ENCODE measurements around the gene DYNC1I1.
A peak's percentile ranks its signal among the peaks of the same experiment; 100 is the strongest.
"Not testable (repeated sequence)": the region's sequence is repeated elsewhere in the genome, so short reads cannot be mapped to it uniquely, and the experiment has no call there.

DYNC1I1 gene

DNA sequence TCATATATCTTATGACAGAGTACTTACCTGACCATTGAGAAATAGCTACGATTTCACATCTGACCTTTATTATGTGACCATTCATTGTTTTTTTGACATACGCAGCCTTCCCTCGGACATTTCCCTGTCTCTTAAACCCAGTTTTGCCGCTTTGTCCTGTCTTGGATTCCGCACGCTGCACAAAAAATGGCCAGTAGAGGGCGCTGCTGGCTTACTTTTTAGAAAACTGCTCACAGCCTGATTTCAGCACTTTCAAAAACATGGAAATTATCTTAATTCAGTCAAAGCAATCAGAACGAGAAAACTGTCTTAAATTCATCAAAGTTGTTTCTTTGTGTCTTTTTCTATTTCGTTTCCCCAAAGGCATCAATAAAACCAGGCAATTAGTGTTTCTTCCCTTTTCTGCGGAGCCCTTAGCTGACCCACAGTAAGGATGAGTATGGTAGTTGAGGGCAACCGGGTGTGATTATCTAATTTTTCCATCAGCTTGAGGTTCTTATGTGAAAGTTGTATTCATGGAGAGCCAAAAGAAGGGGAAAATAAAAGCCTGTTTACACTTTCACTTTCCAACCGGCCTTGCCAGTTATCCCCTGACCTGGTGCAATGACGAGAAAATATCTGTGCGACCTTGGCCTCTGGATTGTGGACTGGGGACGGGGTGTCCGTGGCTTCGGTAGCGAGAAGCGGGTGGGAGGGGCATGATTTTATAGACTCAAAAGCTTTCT lies 144.4 kb downstream of the DYNC1I1 start:
- peak; percentile 75 to 77 for DNase-seq

DNA sequence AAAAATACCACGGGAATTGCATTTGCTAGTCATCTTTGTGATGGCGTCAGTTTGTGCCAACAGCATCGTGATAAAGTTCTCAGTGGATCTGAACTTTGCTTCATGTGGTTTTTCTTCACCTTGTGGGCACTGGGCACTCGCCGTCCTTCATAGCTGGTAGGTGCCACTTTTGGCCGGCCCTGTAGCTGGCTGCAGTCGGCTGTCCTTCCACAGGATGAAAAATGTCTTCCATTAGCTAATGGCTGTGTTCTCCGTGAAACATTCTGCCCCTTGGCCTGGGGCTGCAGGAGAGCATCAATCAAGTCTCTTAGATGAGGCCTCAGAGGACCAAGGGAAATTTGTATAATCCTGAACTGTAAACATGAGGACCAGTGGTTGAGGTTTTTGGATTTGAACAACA lies 145.3 kb downstream of the DYNC1I1 start:
- DNase-seq = no peak

DNA sequence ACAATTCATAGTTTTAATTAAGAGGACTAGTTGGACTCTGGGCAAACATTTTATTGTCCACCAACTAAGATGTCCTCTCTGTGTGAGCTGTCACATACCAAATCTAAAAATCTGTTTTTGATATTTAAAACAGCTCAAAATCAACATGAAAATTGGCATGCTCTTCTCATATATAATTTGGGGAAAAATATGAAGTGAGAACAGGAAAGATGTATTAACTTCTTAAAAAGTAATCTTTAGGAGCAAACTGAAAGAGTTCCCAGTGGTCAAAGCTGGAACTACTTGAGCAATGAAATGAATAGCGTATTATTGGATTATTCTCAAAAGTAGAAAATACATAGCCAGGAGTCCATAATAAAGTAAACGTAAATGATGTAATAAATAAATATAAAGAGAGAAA lies 147.2 kb downstream of the DYNC1I1 start:
- no peak for DNase-seq

DNA sequence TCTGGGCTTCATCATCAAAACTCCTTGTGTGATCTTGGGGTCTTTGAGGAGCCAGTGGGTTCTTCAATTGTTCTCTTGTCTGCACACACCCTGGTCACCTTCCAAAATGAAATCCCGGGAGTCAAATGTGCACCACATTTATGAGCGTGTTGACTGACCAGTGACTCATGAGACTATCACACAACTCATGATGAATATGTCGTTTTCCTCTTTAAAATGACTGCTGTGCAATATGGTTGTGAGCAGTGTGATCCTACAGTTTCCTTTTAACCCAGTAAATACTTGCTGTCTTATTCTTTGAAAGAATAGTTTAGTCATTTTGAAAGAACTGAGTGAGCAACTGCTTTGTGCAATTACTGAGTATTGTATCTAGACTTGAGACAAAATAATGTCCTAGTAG lies 149.2 kb downstream of the DYNC1I1 start:
- no peak for DNase-seq

DNA sequence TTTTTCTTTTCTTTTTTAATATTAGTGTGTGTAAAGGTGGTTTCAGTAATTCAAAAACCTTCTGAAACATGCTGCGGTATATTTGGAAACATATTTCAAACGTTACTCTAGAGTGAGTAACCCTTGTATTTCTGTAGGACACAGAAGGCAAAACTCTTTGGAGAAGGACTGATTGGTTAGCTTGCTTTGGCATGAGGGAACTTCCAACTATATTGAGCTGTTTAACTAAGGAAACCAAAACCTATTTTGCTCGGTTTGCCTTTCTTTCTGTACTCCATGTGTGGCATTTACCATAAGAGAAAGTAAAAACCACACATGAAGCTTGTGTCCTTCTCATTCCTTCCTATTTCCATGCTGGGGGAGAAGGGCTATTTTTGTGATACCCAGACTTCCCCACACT lies 149.8 kb downstream of the DYNC1I1 start:
- no peak for DNase-seq

DNA sequence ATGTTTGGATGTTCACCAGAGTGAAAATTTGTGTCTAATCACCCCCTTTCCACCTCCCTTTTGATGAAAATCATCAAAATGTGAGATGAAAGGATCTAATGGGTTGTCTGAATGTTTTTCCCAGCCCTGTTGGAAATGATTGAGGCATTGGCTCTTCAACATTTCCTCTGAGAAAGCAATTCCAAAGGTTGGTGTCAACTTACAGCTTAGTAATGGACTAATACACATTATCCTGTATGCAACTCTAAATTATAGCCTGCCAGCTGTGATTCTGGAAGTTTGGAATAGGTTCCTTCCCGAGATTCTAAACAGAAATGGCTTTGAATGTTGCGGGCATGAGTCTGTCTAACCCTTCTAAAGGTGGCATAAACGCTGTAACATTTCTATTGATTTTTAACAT lies 152.9 kb downstream of the DYNC1I1 start:
- no peak for DNase-seq

DNA sequence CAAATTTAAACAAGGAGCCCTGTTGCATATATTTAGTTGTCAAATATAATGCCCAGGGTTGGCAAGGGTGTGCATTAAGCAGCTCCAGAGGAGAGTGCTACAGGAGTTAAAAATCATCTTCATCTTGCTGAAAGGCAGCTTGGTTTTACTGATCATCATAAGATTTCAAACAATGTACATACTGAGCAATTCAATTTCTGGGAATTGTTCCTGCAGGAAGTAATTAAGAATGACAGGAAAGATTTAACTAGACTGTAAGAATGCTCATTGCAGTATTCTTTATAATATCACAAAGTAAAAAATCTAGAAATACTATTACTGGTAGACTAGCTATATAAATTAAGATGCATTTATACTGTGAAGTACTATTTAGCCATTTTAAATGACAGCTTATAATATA lies 153.6 kb downstream of the DYNC1I1 start:
- no peak for DNase-seq

DNA sequence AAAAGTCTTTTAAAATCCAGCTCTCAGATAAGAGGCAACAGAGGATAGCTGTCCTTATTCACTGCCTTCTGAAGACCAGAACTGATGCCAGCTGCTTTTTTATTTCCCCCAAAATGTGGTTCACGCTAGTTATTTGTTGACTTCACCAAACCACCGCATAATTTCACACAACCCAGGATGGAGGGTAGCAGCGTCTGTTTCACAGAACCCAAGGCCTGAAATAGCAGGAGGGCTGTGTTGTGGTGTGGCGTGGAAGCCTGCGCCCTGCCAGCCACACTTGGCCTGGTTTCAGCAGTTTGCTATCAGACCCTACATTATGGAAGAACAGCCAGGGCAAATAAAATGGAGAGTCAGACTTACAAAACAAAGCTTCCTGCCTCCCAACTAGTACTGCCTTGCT lies 155.4 kb downstream of the DYNC1I1 start:
- DNase-seq = no peak

DNA sequence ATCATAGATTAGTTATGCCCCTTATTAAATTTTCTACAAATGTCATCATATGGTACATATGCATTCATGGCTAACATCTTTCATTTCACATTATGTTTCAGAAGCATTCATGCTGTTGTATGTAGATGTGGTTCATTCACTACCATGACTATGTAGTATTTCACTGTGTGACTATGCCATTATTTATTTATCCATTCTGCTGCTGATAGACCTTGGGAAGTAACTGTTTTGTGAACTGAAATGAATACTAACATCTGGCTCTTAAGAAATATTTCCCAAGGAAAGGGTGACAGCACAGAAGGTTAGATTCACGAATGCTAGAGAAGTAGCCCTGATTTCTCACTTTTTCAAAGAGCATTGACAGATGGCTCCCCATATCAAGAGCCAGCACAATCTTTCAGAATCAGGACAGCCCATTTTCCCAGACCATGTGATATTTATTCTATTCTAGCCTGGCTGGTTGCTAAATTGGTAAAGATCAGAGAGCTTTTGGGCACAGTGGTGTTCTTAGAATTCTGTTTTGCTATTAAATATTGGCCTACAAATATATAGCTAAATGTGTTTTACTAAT lies 157.4 kb downstream of the DYNC1I1 start:
- DNase-seq = no peak

DNA sequence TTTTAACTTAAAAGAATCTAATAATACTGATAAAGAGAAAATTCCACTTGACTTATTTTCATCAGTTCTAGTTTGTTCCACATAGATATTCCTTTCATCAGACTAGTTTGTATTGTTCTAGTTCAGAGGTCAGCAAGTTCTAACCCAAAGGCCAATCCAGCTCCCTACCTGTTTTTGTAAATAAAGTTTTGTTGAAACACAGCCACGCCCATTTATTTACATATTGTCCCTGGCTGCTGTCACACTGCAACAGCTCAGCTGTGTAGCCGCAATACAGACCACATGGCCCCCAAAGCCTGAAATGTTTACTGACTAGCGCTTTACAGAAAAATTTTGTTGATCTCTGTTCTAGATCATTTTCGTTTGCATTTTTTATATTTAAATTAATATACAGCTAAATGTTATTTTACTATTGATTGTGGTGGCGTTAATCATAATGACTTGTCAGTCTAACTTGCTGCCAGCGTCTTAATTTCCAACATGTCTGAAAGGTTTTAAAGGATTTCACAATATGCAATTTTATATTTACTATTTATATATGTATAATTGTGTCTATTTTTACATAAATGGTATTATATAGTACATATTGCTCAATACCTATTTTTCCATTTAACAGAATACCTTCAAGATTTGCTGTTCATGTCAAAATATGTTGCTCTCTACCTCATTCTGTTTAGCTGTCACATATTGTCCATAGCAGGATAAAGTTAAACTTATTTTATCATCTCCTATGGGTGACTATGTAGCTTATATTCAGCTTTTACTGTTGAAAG lies 159.3 kb downstream of the DYNC1I1 start:
- DNase-seq = no peak

DNA sequence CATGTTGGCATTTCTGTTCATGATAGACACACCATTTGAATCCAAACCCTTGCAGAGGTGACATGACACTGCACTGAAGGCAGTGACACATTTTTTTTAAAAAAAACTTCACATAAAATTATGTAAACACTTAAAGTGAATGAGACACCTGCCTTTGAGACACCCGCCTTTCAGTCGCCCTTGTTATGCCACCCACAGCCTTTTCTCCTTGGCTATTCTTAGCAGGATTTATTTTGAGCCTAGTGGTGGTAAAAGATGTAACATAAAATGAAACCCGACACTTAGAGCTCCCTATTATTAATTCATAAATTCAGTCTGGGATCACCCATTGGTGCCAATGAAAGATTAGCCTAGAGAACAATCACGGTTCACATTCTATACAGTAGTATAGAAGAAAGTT lies 161.3 kb downstream of the DYNC1I1 start:
- no peak for DNase-seq

DNA sequence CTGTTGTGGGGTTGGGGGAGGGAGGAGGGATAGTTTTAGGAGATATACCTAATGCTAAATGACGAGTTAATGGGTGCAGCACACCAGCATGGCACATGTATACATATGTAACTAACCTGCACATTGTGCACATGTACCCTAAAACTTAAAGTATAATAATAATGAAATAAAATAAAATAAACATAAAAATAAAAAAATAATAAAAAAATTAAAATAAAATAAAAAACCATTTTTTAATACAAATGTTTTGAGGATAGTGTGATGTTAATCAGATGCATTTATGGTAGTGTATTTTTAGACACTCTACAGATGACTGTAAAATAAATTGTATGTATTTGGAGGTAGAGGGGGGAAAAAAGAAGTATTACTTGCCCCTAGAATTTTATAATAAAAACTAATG lies 172.5 kb downstream of the DYNC1I1 start:
- not testable (repeated sequence) for DNase-seq

DNA sequence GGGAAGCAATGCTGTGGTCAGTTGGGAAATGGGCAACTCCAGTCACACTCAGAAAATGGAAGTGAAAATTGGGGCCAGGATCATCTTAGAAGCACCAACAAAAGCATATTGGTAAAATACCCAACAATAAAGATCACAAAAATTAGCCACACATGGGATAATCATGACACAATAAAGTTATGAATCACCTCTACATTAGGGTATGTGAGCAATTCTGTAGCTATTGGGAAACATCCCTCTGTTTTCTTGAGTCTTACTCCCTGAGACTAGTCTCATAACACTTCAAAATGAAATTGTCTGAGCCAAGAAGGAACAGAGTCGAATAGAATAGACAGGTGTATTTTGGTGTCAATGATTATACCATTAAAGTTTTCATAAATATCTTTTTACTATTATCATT lies 178.3 kb downstream of the DYNC1I1 start:
- DNase-seq = no peak

DNA sequence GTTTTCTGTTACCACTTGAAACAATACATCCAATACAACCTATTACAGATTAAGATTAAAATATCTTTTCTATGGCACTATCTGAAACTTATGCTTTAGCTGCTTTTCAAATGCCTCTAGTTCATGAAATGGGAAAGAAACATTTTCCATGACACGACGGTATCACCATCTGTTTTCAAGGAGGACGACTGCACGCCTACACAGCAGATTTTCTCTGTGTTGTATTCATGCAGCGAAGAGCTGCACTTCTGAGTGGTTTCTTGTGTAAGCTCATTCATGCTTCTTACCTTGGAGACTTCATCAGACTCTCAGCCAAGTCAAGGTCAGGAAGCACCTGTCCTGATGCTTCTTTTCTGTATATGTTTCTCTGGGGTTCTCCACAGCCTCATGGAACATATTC lies 179.2 kb downstream of the DYNC1I1 start:
- DNase-seq = no peak

DNA sequence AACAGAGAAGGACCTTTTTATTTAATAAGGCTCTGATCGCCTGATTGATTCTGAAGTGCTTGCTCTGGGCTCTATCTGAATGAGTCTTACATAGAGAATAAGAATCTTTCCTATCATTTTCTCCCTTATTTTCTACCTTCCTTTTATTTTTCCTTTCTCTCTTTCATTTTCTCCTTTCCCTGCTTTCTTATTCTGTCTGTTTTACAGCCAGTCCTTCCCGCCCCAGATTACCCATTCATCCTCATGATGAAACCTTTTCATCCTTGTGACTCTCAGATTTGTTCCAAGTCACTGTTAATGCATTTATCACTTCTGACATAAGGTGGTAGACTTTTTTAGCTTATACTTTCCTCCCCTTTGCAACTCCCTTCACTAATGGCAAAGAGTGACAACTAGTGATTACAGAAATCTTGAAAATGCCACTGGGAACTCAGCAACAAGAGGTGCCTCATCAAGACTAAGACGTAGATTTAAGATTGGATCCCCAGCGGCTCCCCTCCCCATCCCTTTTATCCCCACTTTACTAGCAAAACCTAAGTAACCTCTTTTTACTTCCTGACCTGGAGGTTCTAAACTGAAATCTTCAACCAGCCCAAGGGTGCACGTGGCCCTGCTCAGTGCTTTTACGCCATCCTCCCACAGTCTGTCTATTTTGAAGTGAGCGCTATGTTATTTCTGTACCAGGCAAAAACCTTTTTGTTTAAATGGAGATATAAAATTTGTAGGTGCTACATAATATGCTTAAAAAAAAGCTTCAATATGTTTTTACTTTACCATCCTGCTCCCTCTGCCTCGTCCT lies 179.8 kb downstream of the DYNC1I1 start:
- no peak for DNase-seq

DNA sequence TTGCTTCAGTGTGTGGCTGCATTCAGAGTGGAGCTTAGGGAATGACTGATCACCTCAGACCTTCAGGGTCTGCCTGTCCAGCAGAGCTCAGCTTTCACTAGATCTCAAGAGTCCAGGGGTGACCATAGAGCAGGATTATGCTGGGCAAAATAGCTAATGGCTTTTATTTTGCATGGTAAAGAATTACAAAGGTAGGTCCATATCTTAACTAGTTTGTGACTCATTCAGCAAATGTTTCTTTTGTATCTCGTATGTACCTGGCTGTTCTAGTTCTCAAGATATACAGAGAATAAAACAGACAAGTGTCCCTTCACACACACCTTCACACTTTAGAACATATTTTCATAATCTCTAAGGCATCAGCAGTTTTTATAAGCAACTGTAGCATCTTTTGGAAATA lies 180.5 kb downstream of the DYNC1I1 start:
- DNase-seq = no peak

DNA sequence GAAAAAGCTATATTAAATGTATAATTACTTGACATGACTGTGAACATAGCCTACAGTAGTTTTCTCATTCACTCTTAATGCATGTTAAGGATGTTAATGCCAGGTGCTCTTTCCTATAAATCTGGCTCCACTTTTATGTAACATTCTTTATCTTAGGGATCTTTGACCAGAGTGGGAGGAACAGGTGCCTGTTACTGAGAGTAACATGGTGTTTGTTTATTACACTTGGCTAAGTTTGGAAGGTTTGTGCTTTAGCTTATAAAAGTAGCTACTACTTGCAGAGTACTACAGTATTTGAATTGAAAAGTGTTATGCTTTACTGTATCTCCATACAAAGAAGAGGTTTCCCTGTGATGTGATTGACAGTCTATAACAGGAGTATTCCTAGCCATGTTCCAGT lies 183.4 kb downstream of the DYNC1I1 start:
- no peak for DNase-seq

DNA sequence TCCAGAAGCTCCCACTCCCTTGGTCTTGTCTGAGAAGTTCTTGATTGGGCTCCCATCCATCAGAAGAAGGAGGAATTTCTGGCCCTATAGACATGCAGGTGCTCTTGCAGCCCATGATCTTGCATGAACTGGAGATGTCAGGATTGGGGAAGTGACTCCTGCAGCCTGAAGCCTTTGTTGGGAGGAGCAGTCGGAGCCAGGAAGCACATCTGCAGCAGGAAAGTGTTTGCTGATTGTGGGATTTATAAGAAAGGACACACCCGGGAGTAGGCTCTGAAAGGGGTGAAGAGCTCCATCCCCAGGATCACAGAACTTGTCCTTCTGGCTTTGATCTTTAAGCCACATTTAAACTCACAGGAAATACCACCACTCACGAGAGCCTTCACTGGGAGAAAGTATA lies 185.2 kb downstream of the DYNC1I1 start:
- no peak for DNase-seq

DNA sequence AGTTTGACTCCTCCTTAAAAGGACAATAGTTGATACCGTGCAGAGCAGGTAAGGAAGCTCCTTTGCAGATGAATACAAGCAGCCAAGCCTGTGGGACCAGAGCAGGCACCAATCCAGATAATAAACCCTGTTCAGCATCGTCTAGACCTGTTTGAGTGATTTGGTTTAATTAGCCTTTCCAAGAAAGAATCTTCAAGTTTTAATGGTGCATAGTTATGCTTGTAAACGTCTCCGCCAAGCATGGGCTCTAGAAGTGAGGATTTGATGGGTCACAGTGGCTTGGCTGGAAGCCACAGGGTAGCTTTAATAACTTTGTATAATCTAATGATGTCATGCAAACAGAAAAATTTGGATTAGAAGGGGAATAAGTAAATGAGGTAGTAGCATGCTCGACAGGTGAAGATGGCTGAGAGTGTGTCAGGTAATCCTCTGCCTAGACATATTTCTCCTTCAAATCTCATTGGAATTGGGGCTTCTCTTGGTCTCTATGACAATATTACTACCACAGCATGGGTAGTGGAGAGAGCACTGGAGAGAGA lies 188.4 kb downstream of the DYNC1I1 start:
- no peak for DNase-seq

DNA sequence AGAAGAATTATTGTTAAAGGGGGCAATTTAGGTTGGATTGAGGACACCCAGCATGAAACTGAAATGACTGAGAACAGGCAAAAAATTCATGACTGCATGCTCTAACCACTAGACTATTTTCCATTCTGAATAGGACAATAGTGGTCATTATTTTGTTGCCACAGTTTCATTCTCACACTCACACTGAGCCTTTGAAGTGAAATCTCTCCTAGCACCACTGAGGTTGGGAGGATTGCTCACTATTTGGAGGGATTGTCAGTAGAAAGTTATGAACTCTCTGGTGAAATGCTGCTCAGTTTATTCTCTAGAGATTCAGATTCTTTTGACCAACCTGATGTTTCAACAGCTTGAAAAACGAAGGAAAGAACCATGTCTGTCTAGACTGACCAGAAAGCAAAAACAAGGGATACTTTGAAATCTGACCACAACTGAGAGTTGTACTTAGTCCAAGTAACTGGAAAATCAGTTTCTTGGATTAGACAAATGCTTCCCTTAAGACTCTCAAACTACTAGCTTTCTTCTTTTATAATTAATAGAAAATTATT lies 191.2 kb downstream of the DYNC1I1 start:
- no peak for DNase-seq

DNA sequence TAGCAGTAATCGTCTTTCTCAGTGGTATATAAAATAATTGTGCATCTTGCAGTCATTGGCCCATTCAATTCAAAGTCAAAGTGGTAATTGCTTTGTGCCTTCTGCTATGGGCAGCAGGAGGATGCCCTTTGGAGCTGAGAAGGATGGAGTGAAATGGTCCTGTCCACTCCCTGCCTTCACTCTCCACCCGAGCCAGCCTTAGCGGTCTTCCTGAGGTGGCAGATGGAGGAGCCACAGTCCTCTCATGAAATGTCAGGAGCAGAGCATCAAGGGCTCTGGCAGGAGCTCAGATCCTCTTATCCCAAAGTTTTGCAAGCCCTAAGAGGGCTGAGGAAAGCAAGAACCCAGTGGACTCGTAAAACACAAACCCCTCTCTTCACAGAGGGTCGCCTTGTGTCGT lies 199.4 kb downstream of the DYNC1I1 start:
- no peak for DNase-seq

DNA sequence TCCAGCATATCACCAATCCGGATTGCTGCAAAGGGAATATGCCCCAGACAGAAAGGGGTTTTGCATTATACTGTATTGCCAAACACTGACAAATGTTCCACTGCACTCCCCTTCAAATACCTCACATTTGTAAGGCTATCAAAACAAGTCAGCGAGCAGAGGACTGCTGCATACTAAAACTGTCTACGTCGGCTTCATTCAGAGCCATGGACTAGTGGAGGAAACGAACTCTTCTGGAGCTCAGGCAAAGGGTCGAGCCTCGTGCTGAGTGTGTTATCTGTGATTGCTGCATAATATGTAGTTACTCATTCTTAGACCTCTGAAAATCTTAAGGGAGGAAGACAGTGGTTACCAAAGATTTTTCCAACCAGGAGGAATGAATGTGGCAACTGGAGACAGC lies 200.2 kb downstream of the DYNC1I1 start:
- DNase-seq = no peak

DNA sequence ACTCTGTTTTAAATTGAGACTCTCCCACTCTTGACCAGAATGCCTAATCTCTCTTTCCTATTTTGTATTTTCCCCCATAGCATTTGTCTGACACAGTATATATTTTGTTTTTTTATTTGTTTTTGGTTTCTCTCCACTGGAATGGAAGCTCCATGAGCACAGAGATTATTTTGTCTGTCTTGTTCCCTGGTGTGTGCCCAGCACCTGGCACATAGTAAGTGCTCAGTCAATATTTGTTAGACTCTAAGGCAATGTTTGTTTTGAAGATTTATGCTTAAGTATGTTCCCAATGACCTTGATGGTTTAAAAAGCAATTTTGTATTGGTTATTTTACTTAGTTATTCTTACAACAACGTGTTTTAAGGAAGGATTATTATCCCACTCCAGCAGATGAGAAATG lies 201.8 kb downstream of the DYNC1I1 start:
- no peak for DNase-seq

Data from stimulated activated CD4-positive, alpha-beta T cell treated with anti-CD3 and anti-CD28 coated beads, Interleukin-2, amount 100 ng/mL, for 48 hours (primary cell).